BJ (cell line): ENCODE measurements around the gene KLHL6. TPM values are rescaled to one million over a fixed set of nuclear protein-coding genes. Genes with fewer than 3 reads are reported as not detected.
"Not testable (repeated sequence)": the region's sequence is repeated elsewhere in the genome, so short reads cannot be mapped to it uniquely, and the experiment has no call there.

Experiments used
- CTCF ChIA-PET: fragments of 350-600 bp; formaldehyde crosslinking; extraction: SDS; loops from one replicate; lab custom pipeline; 2021; ENCODE audit warnings: antibody characterized with exemption, inconsistent platforms; lab: Yijun Ruan, JAX
- POLR2A ChIA-PET: fragments of 300-600 bp; sonication (Branson Sonifier 250); formaldehyde crosslinking; extraction: SDS; loops from one replicate; lab custom pipeline; 2021; ENCODE audit warnings: antibody characterized with exemption; lab: Charles Lee
- DNase-seq: peaks from one replicate; pipeline ENCODE4 v3.0.0-alpha.2; 2011; ENCODE audit warnings: low read depth
- H3K27me3 ChIP-seq: 2 replicates; pipeline ENCODE4 v1.6.0; 2011; ENCODE audit warnings: low read length; ENCODE audit not compliant: control insufficient read depth, insufficient read depth
- H3K36me3 ChIP-seq: 2 replicates; pipeline ENCODE4 v1.5.1; 2011; ENCODE audit warnings: low read length; ENCODE audit not compliant: control insufficient read depth, insufficient read depth
- H3K4me3 ChIP-seq: 2 replicates; pipeline ENCODE4 v1.5.1; 2011; ENCODE audit warnings: low read depth, mild to moderate bottlenecking, control low read depth, low read length
- polyA plus RNA-seq: library from polyadenylated mRNA; depleted of rRNA; stranded (reverse); fragments of >200 nt; gene quantifications from 2 replicates; pipeline ENCODE4 v1.2.3, GENCODE V29; 2011
- TF ChIP-seq, protein P1 (sequence below): IDR thresholded peaks from 2 replicates; pipeline ENCODE4 v1.5.1; 2011; ENCODE audit warnings: low read depth, mild to moderate bottlenecking, control low read depth, inconsistent platforms, low read length, moderate library complexity; ENCODE audit not compliant: insufficient read depth

KLHL6 gene
- polyA plus RNA-seq, 1 experiment, result not detected

- Histone ChIP-seq H3K36me3 (no peaks in the 10 kb centered on the region), H3K27me3 (peaks cover 3% of the 10 kb centered on the region), H3K4me3 (no peak overlapping the region)
- TF ChIP-seq, protein P1, sequence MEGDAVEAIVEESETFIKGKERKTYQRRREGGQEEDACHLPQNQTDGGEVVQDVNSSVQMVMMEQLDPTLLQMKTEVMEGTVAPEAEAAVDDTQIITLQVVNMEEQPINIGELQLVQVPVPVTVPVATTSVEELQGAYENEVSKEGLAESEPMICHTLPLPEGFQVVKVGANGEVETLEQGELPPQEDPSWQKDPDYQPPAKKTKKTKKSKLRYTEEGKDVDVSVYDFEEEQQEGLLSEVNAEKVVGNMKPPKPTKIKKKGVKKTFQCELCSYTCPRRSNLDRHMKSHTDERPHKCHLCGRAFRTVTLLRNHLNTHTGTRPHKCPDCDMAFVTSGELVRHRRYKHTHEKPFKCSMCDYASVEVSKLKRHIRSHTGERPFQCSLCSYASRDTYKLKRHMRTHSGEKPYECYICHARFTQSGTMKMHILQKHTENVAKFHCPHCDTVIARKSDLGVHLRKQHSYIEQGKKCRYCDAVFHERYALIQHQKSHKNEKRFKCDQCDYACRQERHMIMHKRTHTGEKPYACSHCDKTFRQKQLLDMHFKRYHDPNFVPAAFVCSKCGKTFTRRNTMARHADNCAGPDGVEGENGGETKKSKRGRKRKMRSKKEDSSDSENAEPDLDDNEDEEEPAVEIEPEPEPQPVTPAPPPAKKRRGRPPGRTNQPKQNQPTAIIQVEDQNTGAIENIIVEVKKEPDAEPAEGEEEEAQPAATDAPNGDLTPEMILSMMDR, result no peak
- ChIA-PET CTCF (interaction anchor here (0.6 to 1.4 kb wide), 4 partner anchors 11 to 1367 kb away, joined by 3 to 7 read pairs (median 3); no protein-coding TSS in a partner anchor), POLR2A (no interaction called here)
- DNase-seq, result no peak
Observed at GRCh38 chr3:183579967-183580900, 24.7 kb upstream of the KLHL6 start.

GRCh38 chr3:183578179-183578578 lies 22.7 kb upstream of the KLHL6 start:
- DNase-seq, result no peak
- POLR2A ChIA-PET, result no interaction called here
- Histone ChIP-seq H3K27me3 (peaks cover 3% of the 10 kb centered on the region), H3K36me3 (no peaks in the 10 kb centered on the region), H3K4me3 (no peak overlapping the region)
- TF ChIP-seq, protein P1, result no peak
- CTCF ChIA-PET, result interaction anchor here (1.4 kb wide), 1 partner anchor 18 kb away, joined by 3 read pairs; no protein-coding TSS in a partner anchor

DNA sequence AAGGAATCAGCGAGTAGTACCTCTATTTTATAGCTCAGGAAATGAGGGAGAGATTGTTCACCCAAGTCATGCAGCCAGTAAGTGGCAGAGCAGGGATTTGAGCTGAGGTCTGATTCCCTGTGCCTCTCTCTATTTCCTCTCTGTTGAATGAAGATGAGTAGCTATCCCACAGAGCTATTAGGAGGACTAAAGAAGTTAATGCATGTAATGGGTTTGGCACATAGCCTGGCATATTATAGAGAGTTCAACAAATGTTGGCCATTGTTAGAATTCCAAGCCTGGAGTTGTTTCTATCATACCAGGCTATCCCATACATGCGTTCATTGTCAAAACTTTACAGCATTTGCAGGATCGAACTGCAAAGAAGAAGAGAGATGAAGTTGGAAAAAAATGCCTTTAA lies 21.8 kb upstream of the KLHL6 start:
- no peaks in the 10 kb centered on the region for H3K36me3 ChIP-seq
- H3K27me3 ChIP-seq, result peaks cover 3% of the 10 kb centered on the region
- ChIA-PET CTCF (interaction anchor here (1.4 kb wide), 1 partner anchor 17 kb away, joined by 3 read pairs; no protein-coding TSS in a partner anchor), POLR2A (no interaction called here)
- no peak overlapping the region for H3K4me3 ChIP-seq
- TF ChIP-seq, protein P1, result no peak
- no peak for DNase-seq

GRCh38 chr3:183576487-183577107 lies 21.1 kb upstream of the KLHL6 start:
- H3K36me3 ChIP-seq, result no peaks in the 10 kb centered on the region
- TF ChIP-seq, protein P1, result no peak
- no peak for DNase-seq
- ChIA-PET CTCF (interaction anchor here (1.4 kb wide), 1 partner anchor 16 kb away, joined by 3 read pairs; no protein-coding TSS in a partner anchor), POLR2A (no interaction called here)
- H3K4me3 ChIP-seq, result no peak overlapping the region
- H3K27me3 ChIP-seq, result peaks cover 3% of the 10 kb centered on the region

DNA sequence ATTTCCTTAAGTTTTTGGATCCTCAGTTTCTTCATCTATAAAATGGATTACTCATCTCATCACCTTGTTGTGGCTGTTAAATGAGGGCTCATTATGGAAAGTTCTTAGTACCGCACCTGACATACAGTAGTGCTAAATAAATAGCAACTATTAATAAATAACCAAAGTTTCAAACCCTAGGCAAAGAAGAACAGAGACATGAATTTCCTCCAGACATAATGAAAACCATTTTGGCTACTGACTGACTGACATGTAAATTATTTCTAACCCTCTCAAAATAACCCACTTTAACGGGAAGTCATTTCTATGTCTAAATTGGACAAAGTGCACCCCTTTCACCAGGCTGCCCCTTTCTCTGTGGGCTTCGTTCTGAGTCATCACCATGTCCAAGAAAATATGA lies 17.4 kb upstream of the KLHL6 start:
- ChIA-PET CTCF (no interaction called here), POLR2A (no interaction called here)
- peaks cover 2% of the 10 kb centered on the region for H3K27me3 ChIP-seq
- no peak for DNase-seq
- H3K36me3 ChIP-seq, result no peaks in the 10 kb centered on the region
- no peak overlapping the region for H3K4me3 ChIP-seq
- TF ChIP-seq, protein P1, result no peak

GRCh38 chr3:183570191-183570590 lies 14.7 kb upstream of the KLHL6 start:
- not testable (repeated sequence) for H3K36me3 ChIP-seq

More at GRCh38 chr3:183570191-183570590, 14.7 kb upstream of the KLHL6 start:
- POLR2A ChIA-PET, DNase-seq, H3K4me3 ChIP-seq, H3K27me3 ChIP-seq: not testable (repeated sequence)
- CTCF ChIA-PET, result interaction anchor here (0.9 kb wide), 1 partner anchor 10 kb away, joined by 3 read pairs; no protein-coding TSS in a partner anchor
